ENCODE data around the gene TGFB2.

DNA sequence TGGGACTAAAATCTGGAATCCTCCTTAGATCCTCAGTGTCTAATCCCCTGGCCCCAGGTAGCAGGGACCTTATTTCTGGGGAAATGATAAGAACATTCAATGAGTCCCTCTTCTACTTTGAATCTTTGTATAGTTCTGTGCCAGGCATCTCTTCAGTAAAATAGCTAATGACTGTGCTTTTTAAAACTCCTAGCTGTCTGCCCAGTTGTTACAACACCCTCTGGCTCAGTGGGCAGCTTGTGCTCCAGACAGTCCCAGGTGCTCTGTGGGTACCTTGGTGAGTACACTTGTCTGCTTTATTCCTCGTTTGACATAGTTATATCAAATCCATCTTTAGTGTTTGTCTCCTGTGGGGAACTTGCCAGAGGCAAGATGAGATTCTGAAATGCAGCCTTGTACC, 18.0 kb downstream of the TGFB2 start:
- TF ChIP-seq, protein P1, sequence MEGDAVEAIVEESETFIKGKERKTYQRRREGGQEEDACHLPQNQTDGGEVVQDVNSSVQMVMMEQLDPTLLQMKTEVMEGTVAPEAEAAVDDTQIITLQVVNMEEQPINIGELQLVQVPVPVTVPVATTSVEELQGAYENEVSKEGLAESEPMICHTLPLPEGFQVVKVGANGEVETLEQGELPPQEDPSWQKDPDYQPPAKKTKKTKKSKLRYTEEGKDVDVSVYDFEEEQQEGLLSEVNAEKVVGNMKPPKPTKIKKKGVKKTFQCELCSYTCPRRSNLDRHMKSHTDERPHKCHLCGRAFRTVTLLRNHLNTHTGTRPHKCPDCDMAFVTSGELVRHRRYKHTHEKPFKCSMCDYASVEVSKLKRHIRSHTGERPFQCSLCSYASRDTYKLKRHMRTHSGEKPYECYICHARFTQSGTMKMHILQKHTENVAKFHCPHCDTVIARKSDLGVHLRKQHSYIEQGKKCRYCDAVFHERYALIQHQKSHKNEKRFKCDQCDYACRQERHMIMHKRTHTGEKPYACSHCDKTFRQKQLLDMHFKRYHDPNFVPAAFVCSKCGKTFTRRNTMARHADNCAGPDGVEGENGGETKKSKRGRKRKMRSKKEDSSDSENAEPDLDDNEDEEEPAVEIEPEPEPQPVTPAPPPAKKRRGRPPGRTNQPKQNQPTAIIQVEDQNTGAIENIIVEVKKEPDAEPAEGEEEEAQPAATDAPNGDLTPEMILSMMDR (IDR thresholded peaks at IDR 0.05; ENCODE audit: poor library complexity) = no peak
- no peak for TF ChIP-seq EZH2 (IDR thresholded peaks at IDR 0.05; ENCODE audit: borderline replicate concordance)
- no peak for TF ChIP-seq EZH2phosphoT487 (IDR thresholded peaks at IDR 0.05; ENCODE audit: low read depth, severe bottlenecking, unreplicated experiment)
